Non-pigmented ciliary epithelial cell (primary cell): ENCODE measurements around the gene EIF4H.
"Not testable (repeated sequence)": the region's sequence is repeated elsewhere in the genome, so short reads cannot be mapped to it uniquely, and the experiment has no call there.

Experiments used
- DNase-seq: peaks from one replicate; pipeline ENCODE4 v3.0.0-alpha.2; 2010; ENCODE audit warnings: low read depth

The EIF4H gene

GRCh38 chr7:74173866-74174605 is at the start of gene EIF4H:
Gene EIF4H (plus strand): TSS chr7:74174356. CDS start chr7:74174384, 28 bp downstream.
- peak; percentile 61 for DNase-seq

DNA sequence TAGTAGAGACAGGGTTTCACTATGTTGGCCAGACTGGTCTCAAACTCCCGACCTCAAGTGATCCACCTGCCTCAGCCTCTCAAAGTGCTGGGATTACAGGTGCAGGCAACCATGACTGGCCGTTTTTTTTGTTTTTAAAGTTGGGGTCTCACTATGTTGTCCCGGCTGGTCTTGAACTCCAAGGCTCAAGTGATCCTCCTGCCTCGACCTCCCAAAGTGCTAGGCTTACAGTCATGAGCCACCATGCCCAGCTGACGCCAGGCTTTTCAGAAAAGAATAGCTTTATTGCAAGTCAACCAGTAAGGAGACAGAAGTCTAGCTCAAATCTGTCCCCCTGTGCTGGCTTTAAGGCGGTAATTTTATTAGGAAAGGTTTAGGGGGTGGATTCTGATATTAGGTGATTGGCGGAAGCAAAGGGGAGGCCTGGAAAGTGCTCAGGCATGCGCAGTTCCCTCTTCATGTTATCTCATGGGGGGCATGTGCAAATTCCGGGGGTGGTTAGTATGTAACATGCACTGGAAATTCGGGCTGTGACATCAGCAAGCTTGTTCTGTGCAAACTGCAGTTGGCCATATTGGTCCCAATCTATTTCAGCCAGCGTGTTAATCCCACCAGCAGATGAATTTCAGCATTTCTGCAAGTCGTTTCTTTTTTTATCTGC is 47.8 kb upstream of the EIF4H start:
- DNase-seq, result no peak

GRCh38 chr7:74129887-74130286 is 44.3 kb upstream of the EIF4H start:
- DNase-seq, result no peak

- no peak for DNase-seq
Measured at GRCh38 chr7:74130518-74130917, 43.6 kb upstream of the EIF4H start.

DNA sequence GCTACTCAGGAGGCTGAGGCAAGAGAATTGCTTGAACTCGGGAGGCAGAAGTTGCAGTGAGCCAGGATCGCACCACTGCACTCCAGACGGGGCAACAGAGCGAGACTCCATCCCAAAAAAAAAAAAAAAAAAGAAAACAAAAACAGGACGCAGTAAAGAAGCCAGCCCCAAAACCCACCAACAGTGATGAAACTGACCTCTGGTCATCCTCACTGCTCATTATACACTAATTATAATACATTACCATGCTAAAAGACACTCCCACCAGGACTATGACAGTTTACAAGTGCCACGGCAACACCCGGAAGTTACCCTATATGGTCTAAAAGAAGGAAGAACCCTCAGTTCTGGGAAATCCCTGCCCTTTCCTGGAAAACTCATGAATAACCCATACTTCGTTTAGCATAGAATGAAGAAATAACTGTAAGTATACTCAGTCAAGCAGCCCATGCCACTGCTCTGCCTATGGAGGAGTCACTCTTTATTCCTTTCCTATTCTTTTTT is 40.0 kb upstream of the EIF4H start:
- DNase-seq, result no peak

- no peak for DNase-seq
Measured at GRCh38 chr7:74138334-74138867, 35.8 kb upstream of the EIF4H start.

DNA sequence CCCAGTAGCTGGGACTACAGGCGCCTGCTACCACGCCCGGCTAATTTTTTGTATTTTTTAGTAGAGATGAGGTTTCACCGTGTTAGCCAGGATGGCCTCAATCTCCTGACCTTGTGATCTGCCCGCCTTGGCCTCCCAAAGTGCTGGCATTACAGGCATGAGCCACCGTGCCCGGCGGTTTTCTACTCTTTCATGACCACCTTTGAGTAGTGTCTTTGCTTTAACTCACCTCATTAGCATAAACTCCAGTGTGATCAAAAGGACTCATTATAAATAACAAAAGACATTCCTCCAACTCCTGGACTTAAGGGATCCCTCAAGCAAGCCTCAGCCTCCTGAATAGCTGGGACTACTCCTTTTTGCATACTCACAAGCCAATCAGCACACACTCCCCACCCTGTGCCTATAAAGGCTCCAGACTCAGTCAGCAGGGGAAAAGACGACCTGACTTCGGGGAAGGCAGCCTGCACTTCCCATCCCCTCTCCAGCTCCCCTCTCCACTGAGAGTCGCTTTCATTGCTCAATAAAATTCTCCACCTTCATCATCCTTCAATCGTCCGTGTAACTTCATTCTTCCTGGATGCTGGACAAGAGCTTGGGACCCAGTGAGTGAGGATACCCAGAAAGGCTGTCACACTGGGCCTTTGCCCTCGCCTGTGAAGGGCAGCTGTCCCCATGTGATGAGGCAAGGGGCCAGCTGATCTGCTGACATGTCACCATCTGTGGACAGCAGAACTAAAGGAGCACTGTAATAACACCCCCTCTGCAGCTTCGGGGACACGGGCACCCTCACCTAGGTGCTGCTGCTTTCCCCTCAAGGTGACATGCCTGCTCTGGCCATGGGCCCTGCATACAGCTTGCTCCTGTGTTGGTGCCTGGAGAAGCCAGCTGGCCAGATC is 35.0 kb upstream of the EIF4H start:
- DNase-seq, result no peak

GRCh38 chr7:74141705-74142104 is 32.5 kb upstream of the EIF4H start:
- no peak for DNase-seq

- DNase-seq, result no peak
Measured at GRCh38 chr7:74143383-74143782, 30.8 kb upstream of the EIF4H start.

GRCh38 chr7:74148491-74148890 is 25.7 kb upstream of the EIF4H start:
- DNase-seq, result no peak

DNA sequence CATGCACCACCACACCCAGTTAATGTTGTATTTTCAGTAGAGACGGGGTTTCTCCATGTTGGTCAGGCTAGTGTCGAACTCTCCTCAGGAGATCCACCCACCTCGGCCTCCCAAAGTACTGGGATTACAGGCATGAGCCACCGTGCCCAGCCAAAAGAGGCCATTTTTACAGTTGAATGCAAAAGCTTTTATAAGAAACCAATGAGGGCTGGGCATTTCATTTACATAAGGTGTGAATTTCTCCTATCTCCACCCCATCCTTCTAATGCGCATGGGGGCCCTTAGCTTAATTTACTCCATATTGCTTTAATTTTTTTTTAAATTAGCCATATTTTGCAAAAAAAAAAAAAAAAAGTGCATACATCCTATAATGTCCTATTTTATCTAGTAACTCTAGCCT is 25.1 kb upstream of the EIF4H start:
- DNase-seq, result no peak

GRCh38 chr7:74149603-74150002 is 24.6 kb upstream of the EIF4H start:
- DNase-seq, result no peak

DNA sequence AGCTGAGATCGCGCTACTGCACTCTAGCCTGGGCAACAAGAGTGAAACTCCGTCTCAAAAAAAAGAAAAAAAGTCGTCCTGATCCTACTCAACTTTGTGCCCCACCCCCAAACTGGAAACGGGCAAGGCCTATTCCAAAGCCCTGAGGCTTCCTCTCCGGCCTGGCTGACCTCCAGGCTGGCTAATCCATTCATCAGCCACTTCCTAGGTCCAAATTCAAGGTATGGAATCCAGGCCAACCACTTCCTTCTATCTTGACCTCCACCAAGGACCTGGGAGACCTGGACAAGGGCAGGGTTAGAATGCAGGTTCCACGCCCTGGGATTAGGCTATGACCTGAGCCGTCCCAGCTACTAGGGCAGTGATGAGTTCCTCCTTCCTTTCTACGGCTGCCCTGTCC is 20.4 kb upstream of the EIF4H start:
- DNase-seq, result no peak

DNA sequence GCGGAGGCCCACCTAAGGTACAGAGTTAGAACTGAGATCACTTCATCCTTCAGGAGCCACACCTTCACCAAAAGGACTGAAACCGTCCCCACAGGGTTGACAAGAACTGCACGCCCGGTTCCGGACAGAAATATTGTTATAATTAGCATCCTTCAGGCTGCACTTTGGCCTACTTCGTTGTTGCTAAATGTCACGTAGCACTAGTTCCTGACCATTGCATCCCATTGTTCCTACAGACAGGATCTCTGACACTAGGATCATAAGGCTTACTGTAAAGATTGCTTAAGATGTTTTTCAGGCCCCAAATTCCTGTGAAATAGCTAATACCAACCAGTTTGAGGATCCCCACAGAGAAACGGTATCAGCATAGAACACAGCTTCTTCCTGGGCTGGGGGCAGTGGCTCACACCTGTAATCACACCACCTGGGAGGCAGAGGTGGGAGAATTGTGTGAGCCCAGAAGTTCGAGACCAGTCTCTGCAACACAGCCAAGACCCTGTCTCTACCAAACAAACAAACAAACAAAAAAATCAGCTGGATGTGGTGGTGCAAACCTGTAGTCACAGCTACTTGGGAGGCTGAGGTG is 18.3 kb upstream of the EIF4H start:
- no peak for DNase-seq

DNA sequence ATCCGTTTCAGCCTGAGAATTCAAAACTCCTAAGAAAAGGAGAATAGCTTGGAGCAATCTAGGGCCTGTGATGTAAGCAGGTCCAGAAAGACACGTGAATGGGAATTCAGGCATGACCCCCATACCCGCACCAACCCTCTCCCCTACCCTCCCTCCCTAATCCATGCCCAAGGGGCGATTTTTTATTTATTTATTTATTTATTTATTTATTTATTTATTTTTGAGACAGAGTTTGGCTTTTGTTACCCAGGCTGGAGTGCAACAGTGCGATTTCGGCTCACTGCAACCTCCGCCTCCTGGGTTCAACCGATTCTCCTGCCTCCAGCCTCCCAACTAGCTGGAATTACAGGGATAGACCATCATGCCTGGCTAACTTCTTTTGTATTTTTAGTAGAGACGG is 16.6 kb upstream of the EIF4H start:
- no peak for DNase-seq

GRCh38 chr7:74164985-74165456 is 9.1 kb upstream of the EIF4H start:
- DNase-seq, result no peak

DNA sequence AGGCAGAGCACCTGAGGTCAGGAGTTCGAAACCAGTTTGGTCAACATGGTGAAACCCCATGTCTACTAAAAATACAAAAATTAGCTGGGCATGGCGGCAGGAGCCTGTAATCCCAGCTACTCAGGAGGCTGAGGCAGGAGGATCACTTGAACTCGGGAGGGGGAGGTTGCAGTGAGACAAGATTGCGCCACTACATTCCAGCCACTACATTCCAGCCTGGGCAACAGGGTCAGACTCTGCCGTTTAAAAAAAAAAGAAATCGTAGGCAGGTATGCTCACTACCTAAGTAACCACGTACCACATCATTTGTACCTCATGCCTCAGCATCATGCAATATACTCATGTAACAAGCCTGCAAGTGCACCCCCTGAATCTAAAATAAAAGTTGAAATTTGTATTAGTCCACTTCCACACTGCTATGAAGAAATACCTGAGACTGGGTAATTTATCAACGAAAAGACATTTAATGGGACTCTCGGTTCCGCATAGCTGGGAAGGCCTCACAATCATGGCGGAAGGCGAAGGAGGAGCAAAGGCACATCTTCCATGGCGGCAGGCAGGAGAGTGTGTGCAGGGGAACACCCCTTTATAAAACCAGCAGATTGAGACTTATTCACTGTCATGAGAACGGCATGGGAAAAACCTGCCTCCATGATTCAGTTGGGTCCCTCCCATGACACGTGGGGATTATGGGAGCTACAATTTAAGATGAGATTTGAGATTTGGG is 8.1 kb upstream of the EIF4H start:
- no peak for DNase-seq

DNA sequence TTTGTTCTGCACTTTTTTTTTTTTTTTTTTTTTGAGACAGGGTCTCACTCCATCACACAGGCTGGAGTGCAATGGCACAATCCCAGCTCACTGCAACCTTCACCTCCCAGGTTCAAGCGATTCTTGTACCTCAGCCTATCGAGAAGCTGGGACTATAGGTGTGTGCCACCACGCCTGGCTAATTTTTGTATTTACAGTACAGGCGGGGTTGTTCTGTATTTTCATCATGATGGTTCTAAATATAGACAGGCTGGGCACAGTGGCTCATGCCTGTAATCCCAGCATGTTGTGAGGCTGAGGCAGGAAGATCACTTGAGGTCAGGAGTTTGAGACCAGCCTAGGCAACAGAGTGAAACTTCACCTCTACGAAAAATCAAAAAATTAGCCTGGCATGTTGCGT is 6.8 kb upstream of the EIF4H start:
- DNase-seq, result not testable (repeated sequence)

GRCh38 chr7:74173074-74173473 is 1.1 kb upstream of the EIF4H start:
- no peak for DNase-seq

DNA sequence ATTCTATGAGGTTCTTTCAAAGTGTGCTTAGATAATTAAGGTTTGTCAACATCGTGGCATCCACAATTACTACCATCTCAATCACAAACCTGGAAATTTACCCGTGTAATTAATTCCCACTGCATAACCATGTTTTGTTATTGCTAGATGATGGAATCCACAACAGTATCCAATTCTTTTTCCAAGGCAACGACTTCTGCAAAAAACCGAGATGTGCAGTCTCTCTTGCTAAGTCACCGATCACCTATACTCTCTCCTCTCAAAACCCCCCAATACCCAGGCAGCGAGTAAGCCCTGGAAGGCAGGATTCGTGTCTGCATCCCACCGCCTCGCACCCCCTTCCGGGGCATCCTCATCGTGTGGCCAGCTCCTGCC is 678 bp upstream of the EIF4H start:
- DNase-seq, result no peak

GRCh38 chr7:74174606-74175082 is 488 bp downstream of the EIF4H start:
- DNase-seq, result no peak
